Cardiac septum (tissue), 1 donor: Measurements from ENCODE around the gene SLC2A4. TPM values are rescaled to one million over a fixed set of nuclear protein-coding genes. Genes with fewer than 3 reads are reported as not detected.
A peak's percentile ranks its signal among the peaks of the same experiment; 100 is the strongest.

ENCODE experiments used
- DNase-seq: peaks from one replicate; pipeline ENCODE4 v3.0.0-alpha.2; 2020; ENCODE audit warnings: low spot score
- intact Hi-C: fragments of 100-400 bp; cut with DNase I; formaldehyde crosslinking; loops from one replicate; pipeline ENCODE4 v1.14.0; 2022
- total RNA-seq: library from RNA; stranded (reverse); fragmentation: NEBNext Ultra II Directional; extraction: Animal tissue kit (Norgen Biotek cat#: 25700); gene quantifications from one replicate; pipeline ENCODE4 v1.2.1, GENCODE V29; 2021
- donor health status: DM: no; HTN: no; CAD: no.

SLC2A4 gene
- total RNA-seq, 1 donor from 2014 or later: 73.5 TPM

DNA sequence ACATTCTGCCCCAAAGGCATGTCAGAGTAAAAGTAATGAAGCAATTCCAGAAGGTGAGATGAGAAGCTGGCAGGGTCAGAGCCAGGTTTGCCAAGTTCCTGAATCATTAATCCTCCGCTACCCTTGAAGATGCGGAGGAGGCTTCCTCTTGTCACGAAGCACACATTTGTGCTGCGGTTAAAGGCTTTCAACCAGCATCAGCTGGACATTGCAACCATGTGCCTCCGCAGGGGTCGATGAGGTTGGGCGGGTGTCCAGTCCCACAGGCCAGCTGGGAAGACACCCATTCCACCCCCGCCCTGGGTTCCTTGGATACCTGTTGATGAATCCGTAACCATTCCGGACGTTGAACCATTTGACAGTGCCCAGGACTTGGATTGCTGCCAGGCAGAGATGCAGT lies 11.6 kb downstream of the SLC2A4 start:
- intact Hi-C loops: no loop called here
- DNase-seq: no peak

DNA sequence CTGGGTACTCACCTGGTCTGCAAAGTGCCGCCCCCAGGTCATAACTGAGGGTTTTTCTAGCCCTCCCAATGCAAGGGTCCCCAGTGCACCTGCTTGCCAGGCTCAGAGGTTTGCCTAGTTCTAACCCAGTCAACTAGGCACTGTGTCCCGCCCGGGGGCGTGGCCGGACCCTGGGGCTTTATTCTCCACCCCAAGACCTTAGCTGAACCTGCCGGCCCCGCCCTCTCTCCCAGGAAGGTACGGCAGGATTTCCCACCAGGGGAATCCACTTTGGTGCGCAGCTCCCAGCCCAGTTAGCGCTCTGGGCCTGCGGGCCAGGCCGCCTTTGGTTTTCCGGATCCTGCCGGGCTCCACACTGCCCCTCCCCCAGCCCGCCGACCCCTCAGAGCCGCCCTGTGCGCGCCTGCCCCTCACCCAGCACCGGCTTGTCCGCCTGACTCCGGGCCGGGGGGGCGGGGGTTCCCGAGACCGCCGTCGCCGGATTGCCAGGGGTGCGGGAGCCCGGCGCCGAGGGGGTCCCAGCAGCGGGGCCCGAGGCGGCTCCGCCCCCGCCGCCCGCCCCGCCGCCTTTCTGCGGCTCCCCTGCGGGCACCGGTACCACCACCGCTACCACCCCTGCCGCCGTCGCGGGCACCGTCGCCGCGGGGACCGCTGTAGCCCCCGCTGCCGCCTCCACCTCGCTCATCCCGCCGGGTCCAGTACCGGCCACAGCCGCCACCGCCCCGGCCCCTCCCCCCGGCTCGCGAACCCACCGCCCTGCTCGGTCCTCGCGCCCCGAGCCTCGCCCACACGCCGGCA lies 12.5 kb downstream of the SLC2A4 start:
- DNase-seq: no peak
- intact Hi-C loops: no loop called here

DNA sequence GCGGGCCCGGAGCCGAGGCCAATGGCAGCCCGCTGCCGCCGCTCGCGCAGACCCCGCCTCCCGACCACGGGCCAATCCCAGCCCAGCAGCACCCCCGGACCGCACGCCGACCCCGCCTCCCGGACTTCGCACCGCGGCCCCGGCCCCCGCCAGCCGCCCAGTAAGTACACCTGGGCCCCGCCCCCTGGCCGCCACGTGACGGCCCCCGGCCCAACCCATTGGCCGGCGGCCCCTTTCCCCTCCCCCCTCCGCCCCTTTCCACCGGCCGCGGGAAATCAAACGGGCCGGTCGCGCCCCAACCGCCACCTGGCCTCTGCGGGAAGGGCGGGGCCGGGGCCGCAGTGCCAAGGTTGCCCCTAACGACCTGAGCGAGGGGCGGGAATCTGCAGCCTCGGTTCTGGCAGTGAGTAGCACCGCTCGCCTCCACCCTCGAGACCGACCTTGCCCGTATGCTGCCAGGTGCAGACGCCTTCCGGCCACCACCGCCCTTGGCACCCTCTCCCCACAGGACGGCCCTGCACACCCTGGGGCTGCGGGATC lies 13.2 kb downstream of the SLC2A4 start, which contains the start of gene YBX2:
Gene YBX2, minus strand, starts transcription at position 26 of the 540 bp plus-strand sequence. CDS start 139 bp downstream, outside the sequence.
- intact Hi-C loops: loop anchor here (5.0 kb wide), 1 partner anchor 247 kb away; no protein-coding TSS in a partner anchor
- peak; percentile 87 for DNase-seq

DNA sequence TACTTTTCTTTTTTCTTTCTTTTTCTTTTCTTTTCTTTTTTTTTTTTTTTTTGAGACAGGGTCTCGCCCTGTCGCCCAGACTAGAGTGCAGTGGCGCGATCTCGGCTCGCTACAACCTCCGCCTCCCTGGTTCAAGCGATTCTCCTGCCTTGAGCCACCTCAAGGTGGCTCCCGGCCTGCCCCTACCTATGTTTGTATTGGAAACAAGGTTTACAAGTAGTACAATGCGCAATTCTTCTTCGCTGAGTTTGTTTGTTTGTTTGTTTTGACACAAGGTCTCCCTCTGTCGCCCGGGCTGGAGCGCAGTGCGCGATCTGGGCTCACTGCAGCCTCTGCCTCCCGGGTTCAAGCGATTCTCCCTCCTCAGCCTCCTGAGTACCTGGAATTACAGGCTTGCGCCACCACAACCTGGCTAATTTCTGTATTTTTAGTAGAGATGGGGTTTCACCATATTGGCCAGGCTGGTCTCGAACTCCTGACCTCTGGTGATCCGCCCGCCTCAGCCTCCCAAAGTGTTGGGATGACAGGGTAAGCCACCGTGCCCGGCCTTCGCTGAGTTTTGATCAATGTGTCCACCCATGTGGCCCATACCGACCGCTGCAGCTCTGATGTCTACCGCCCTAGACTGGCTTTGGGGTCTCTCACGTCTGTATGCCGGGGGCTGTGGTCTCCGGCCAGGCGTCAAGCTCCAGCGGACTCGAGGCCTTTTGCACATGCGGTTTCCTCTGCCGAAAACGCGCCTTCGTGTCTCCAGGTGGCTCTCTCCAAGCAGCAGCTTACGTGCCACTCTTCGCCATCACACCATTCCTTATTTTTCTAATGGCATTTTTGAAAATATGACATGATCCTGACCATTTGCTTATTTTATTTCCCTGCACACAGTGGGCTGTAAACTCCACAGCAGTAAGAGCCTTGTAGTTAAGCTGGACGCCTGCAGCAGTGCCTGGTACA lies 14.0 kb downstream of the SLC2A4 start:
- intact Hi-C loops: loop anchor here (1.0 to 5.0 kb wide), 2 partner anchors 15 to 248 kb away; no protein-coding TSS in a partner anchor
- DNase-seq: no peak

DNA sequence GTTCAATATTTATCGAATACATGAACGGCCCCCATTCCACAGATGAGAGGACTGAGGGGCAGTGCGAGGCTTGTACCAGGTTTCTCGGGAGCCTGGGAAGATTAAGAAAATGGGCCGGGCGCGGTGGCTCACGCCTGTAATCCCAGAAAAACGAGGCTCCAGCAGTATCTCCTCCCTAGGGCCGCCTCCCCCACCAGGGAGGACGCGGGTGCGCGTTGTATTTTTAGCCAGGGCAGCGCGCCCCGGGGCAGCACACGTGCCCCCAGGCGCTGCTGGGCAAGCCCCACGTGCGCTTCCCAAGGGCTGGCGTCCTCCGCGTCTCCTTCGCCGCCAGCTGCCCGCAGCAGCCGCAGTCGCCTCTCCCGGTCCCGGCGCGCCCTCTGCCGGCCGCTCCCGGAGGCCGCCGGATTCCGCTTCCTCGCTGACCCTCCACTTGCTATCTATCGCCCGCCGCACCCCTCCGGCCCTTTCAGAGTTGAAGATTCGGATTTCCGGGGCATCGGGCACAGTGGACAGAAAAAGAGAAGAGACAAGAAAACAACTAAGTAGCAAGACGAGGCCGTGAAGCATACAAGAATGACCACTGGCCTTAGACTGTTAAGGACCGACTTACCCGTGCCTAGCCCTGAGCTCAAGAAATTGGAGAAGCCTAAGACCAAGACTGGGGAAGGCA lies 14.8 kb downstream of the SLC2A4 start:
- DNase-seq: peak; percentile 92
- intact Hi-C loops: loop anchor here (1.0 to 5.0 kb wide), 2 partner anchors 16 to 249 kb away; no protein-coding TSS in a partner anchor

DNA sequence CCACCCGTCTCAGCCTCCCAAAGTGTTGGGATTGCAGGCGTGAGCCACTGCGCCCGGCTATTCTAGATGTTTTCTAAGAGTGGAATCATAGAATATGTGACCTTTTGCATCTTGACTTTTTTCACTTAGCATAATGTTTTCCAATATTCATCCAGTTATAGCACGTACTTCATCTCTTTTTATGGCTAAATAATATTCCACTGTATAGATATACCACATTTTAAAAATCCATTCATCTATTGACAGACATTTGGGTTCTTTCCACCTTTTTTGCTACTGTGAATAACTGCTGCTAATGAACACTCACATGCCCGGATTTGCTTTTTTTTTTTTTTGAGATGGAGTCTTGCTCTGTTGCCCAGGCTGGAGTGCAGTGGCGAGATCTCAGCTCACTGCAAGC lies 22.7 kb downstream of the SLC2A4 start:
- no peak for DNase-seq

DNA sequence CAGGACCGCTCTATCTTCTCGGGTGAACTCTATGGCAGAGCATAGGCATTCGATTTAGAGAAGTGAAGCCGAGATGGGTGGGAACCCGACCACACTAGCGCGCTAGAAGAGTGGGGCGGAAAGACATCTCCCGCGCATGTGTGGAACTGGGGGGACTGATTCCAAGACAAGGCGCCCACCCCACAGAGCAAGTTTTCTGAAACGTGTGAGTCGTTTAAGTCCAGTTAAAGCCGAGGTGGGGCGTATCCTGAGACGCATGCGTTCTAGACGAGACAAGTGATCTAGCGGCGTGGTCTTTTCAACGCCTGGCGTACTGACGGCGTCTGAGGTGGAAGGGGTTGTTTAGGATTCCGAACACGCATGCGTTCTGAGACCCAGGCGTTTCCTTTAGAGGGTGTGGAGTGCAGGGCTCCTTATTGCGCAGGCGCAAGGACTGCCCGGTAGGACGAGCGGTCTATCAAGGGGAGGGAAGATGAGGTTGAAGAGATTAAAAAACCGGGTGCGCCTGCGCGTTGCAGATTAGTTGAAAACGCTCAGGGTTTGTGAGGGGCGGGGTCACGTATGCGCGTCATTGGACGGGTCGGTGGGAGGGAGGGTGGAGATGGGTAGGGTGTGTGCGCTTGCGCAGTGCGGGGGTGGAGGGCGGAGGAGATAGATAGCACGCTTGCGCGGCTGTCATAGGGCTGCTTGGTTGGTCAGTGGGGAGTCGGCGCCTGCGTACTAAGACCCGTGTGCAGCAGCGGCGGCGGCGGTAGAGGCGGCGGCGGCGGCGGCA lies 25.6 kb downstream of the SLC2A4 start, which contains the start of gene EIF5A:
Gene EIF5A, plus strand, starts transcription at position 718 of the 775 bp plus-strand sequence. CDS start 2,008 bp downstream, outside the sequence.
- peak; percentile 100 for DNase-seq
- intact Hi-C loops: loop anchor here (5.0 kb wide), 2 partner anchors 40 to 70 kb away; partner anchors contain the start of gene PHF23

More for the DNA sequence above, 22.7 kb downstream of the SLC2A4 start:
- intact Hi-C loops: no loop called here

DNA sequence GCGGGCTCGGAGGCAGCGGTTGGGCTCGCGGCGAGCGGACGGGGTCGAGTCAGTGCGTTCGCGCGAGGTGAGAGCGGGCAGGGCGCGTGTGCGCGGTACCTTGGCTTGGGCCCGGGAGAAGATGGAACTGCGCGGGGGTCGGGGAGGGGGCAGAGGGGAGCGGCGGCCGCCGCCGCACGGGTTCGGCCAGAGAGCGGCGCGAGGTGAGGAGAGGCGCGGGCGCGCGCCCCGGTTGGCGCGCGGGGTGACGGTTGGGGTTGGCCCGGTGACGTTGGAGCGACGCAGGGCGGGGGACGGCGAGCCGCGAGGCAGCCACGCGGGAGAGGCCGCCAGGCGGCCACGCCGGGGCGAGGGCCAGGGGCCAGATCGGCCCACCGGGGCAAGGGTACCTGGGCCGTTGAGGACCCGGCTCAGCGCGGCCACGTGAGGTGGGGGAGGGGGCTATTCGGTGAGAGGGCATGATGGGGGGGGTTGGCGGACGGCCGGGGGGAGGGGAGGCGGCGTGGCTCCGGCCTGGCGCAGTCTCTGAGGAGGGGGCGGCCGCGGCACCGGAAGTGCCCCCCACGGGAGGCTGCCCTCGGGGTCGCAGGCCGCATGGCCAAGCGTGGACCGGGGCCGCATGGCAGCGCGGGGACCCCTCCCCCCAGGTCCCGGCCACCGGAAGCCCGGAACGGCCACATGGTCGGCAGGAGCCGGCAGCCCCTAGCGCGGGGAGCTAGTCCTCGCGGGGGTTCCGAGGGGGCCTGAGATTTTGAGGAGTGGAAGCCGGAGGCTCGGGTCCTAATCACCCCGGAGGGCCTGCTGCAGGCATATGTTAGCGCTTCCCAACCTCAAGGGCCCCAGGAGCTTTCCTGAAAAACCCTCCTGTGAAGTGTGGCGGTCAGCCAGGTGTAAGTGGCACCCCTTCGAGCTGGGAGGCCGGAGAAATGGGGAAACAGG lies 26.4 kb downstream of the SLC2A4 start:
- peak; percentile 80 for DNase-seq
- intact Hi-C loops: loop anchor here (2.0 to 5.0 kb wide), 3 partner anchors 21 to 71 kb away; partner anchors contain the start of genes NEURL4 and PHF23

DNA sequence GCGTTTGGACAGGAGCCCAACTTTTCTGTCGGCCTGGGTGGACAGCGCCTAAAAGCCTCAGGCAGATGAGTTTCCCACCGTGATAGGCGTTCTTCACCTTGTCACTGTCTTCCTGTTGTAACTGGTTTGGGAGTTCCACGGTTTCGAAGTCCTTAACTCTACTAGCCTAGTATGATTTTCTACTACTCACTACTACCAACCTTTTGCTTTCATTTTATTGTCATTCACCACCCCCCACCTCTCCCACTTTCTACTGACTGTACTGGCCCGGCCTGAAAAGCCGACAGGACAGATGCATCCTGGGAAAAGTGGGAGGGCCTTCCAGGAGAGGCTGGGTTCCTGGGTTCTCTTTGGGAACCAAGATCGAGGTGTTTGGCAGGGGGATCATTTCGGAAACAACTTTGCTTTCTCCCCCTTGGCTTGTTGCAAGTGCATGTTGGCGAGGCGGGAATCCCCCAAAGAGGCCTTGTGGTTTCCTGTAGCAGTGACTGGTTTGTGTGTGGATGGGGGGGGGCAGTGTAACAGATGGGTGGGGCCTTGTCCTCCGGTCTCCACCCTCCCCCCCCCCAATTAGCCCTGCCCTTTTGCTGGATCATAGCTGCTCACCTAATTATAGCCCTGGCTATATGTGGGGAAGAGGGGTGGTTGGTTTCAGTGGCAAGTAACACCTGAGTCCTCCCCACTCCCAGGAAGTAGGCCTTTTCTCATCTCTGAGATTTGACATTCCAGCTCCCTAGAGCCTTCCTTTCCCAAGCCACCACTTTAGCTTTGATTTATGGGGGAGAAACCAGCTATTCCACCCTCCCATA lies 27.3 kb downstream of the SLC2A4 start:
- DNase-seq: peak; percentile 86
- intact Hi-C loops: loop anchor here (2.0 to 5.0 kb wide), 3 partner anchors 20 to 72 kb away; partner anchors contain the start of genes NEURL4 and PHF23

DNA sequence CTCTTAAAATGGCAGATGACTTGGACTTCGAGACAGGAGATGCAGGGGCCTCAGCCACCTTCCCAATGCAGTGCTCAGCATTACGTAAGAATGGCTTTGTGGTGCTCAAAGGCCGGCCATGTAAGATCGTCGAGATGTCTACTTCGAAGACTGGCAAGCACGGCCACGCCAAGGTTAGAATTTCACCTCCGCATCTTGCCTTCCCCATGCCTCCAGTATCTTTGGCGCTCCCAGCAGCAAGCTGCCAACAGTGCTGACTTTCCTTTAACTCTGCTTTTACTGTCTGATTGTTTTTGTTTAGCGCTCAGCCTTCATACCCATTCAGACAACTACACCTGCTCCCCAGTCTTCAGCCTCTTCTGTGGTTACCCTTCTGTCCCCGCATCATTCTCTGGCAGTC lies 28.1 kb downstream of the SLC2A4 start:
- intact Hi-C loops: loop anchor here (2.0 to 5.0 kb wide), 3 partner anchors 19 to 72 kb away; partner anchors contain the start of genes NEURL4 and PHF23
- no peak for DNase-seq

DNA sequence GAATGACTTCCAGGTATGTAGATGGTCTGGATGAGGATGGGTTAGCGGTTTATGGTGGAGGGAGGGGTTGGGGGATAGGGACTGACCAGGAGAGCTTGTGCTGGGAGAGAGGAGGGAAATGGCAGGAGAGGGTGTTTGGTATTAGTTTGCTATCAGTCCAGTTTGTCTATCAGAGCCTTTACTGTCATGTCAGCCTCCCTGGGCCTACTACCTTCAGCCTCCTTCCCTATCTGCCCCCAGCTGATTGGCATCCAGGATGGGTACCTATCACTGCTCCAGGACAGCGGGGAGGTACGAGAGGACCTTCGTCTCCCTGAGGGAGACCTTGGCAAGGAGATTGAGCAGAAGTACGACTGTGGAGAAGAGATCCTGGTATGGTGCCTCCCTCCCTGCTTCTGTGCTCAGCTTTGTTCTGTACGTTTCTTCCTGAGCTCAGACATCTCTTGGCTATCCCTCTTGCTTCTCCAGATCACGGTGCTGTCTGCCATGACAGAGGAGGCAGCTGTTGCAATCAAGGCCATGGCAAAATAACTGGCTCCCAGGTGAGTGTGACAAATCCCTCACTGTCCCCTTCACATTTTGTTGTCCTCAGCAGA lies 29.7 kb downstream of the SLC2A4 start:
- intact Hi-C loops: no loop called here
- no peak for DNase-seq

DNA sequence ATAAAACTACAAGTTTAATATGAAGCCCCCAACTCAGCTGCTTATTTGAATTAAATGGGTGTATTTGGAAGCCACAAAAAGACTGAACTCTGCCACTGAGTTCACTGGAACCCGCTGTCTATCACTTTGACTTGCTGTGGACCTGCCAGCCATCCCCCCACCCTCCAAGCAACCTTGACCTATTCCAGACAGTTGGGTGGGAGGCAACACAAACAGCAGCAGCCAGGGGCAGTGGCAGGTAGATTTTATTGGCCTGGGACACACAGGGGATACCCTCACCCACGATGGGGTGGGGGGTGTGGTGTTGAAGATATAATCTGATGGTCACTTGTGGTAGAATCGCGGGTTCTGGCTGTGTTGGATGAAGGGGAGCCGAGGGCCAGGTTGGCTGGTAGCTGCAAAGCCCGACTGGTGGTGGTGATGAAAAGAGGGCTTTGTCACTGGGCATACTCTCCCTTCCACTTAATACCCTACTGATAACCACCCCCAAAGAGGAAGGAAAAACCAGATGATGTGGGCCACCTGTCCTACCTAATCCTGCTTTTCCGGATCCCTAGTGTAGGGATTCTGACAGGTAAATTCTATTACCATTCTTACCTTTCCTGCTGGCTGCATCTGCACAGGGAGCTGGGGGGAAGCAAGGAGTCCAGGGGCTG lies 31.0 kb downstream of the SLC2A4 start:
- no peak for DNase-seq
- intact Hi-C loops: no loop called here

DNA sequence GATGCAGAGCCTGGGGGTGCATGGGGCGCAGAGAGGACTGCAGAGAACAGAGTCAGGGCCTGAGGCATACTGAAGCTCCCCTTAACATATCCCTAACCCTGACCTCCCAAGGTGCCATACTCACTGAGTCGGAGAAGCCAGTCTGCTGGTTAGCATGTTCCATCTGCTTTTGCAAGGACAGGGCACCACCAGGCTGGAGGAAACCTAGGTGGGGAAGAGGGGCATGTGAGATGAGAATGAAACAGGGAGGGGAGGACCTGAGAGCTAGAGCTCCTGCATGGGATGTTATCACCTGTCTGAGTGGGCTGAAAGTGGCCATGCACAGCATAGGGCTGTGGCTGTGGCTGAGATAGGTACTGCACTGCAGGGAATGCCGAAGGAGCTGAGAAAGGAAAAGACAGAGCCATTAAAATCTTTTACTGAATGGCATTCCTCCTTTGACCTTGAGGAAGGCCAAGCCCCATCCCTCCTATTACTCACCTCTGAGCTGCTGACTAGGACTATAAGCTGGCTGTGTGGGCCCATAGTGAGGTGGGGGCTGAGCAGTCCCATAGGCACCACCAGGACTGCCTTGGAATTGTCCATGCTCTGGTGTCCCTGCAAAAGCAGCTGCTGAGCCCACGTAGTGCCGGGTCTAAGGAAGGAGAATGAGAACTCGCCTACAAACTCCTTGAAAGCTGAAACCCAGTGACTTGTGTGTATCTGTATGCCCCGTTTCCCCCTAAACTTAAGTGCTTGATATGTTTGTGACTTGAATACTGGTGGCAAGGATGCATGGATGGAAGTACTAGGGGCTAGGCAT lies 31.8 kb downstream of the SLC2A4 start:
- DNase-seq: no peak
- intact Hi-C loops: no loop called here

DNA sequence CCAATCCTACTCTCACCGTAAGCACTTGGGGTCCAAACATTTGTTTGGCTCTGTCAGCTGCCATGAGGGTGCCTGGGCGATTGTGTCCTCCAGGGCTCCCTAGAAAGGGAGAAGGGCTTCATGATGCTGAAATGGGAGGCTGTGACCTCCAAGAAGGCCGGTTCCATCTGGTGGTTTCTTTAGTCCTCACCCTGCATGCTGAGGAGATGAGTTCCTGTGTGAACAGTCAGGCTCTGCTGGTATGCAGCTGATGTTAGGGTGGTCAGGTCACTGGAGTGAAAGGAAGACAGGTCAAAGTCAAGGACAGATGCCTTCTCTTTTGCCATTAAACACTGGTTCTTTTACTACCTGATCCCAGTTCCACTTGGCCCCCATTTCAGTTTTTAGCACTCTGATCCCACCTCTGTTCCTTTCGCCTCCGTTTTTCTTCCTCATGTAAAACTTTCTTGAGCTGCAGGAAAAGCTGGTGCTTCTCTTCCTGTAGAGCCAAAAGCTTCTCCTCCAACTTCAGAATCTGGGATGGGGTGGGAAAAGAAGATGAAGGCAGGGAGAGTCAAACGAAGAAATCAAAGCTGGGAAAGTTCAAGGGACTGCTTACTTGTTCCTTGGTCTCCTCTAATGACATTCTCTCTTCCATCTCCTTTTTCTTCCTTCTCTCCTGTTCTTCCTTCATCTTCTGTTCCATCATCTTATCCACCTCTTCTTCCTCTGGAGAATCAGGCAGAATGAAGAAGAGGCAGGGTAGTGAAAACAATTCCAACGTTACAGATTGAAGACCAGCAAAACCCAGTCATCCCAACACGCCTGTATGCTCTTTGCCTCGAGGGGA lies 32.6 kb downstream of the SLC2A4 start:
- DNase-seq: no peak
- intact Hi-C loops: no loop called here
